HG03103 (cell line): ENCODE measurements around the gene SEZ6.

Experiments used
- ATAC-seq: cut with Tn5 transposase; IDR thresholded peaks from one replicate; pipeline ENCODE4 v1.9.1; 2021; ENCODE audit warnings: low read depth; ENCODE audit not compliant: unreplicated experiment

SEZ6 gene

DNA sequence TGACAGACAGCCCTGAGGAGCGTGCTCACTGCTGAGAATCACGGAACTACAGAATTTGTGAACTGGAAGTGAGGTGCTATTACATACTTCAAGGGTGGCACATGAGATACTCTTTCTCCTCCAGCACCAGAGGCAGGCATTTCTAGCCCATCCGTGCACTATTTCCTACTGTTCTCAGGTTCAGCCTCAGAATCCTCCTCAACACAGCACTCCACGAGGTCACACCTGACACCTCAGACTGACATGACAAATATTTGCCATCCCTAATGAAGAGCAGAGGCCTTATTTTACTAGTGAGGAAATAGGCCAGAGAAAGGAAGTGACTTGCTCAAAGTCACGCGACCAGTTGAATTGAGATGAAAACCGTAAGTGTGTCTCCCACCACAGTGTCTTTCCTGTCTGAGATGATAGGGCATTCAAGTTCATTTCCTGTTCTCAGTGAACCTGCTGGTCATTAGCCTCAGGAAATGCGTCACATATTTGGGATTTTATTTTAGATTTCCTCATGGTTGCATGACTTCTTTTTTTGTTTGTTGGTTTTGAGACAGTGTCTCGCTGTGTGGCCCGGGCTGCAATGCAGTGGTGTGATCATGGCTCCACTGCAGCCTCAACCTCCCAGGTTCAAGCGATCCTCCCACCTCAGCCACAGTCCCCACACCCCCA lies 23.6 kb downstream of the SEZ6 start:
- ATAC-seq: no peak

DNA sequence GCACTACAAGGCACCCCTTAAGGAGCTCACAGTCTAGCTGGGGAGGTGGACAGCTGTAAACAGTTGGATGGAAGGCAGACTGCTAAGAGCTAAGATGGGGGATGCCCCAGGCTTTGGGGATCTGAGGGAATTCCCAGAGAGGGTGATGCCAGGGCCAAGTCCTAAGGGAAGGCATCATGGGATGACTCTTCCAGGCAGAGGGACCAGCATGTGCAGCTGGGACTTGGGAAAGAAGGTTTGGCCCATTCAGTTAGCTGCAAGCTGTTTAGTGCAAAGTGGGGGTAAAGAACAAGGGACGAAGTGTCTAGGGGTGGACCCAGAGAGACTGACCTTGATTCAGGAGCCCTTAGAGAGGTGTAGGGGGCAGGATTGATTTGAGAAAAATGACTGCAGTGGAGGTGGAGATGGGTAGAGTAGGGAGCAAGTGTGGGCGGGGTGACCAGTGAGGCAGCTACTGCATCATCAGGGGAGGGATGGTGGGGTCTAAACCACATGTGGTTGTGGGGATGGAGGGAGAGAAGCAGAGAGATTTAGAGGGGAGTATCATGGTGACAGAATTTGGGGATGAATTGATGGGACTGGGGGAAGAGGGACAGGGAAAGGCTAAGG lies 27.4 kb downstream of the SEZ6 start:
- ATAC-seq: no peak

DNA sequence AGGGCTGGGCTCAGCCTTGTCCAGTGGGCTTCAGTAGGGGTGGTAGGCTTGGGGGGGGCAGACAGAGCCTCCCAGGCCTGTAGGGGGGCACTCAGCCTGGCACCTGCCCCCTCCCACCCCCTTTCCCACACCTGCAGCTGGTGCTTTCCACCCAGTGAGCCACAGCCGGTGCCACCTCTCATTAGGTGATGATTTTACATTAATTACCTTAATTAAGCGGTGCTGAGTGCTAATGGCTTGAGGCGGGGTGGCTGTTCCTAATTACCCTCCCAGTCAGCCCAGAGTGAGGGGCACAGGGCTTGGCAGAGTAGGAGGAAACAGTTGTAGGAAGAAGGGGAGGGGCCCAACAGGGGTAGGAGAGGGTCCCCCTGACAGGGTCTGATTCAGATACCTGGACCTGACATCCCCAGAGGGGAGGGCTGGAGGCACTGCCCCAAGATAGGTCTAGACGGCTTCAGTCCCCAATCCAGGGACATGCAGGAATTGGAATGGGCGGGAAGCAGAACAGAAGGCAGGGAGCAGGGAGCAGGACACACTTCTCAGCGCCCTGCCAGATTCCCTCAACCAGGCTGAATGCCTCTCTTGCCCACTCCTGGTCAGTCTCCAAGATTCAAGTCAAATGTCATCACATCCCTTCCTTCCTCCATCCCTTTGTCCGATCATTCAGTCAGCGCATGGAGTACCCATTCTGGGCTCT lies 28.0 kb downstream of the SEZ6 start:
- ATAC-seq: no peak

DNA sequence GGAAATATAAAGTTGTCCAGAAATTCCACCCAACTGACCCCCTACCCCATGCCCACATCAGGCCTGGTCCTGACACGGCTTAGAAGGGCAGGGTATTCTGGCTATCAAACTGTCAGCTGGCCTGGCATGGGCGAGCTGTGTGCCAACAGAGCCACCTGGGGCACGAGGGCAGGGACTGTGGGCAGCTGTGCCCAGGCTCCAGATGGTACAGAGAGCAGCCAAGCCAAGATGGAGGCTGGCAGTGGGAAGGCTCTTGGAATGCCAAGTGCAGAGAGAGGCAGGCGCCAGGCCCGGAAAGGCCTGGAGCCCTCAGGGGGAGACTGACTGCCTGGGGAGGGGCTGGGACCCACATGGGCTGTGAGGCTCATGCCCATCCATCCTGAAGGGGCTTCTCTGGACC lies 30.2 kb downstream of the SEZ6 start:
- no peak for ATAC-seq

DNA sequence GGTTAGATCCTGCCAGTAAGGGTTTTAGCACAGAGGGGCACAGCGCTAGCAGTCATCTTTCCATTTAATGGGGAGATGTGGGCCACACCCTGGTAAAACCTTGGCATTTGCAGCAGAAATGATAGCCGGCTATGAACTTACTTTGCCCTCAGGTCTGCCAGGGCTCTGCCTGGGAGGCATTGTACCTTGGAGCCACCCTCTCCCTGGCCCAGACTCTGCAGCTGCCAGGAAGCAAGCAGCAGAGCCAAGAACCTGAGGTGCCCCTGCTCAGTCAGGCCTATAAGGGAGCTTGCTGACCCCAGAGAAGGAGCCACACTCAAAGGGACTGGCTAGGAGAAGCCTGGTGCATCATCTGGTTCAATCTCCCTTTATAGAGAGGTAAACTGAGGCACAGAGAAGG lies 30.8 kb downstream of the SEZ6 start:
- ATAC-seq: no peak

DNA sequence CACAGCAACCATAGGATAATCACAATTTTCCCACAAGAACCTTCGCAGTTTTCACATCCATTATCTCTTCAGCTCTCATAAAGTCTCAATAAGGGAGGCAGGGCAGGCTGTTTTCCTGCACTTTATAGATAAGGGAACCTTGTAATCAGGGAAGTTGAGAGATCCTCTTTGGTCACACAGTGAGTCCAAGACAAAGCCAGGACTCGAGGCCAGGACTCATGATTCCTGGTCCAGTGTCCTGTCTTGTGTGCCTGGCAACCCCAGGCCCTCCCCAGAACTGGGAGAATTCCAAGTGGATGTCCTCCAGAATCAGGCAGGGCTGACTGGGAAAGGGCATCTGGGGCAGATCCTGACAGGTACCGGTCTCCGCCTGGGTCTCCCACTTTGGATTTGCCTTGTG lies 31.4 kb downstream of the SEZ6 start:
- no peak for ATAC-seq

DNA sequence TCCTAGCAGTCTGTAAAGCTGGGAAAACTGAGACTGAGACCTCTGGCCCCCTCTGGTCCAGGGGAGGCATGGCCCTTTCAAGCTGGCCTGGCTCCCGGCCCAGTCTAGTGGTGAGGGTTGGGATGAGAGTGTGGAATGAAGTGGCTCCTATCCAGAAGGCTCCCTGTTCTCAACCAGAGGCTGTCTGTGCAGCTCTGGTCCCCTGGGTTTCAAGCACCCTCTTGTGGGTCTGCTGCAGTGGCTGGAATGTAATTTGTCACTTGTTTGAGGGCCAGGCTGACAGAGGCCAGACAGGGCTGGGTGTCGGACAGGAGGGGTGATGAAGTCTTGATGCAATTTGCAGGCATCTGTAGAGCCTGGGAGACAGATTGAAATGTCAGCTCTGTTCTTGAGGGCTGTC lies 32.4 kb downstream of the SEZ6 start:
- ATAC-seq: no peak

DNA sequence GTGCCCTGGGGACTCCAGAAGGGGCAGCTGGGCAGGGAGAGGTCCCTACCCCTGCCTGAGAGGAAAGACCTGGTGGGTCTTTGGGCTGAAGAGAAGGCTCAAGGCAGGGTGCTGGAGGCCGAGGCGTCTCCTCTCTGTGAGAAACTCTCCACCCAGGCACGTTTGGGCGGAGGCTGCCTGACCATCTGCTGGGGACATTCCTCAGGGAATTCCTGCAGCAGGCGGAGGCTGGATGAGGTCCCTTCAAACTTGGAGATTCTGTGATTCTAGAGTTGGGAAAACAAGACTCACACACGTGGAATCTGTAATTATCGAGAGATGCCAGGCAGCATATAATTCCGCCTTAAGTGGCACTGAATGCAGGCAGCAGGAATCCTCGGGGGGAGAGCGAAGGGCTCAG lies 33.4 kb downstream of the SEZ6 start:
- no peak for ATAC-seq

DNA sequence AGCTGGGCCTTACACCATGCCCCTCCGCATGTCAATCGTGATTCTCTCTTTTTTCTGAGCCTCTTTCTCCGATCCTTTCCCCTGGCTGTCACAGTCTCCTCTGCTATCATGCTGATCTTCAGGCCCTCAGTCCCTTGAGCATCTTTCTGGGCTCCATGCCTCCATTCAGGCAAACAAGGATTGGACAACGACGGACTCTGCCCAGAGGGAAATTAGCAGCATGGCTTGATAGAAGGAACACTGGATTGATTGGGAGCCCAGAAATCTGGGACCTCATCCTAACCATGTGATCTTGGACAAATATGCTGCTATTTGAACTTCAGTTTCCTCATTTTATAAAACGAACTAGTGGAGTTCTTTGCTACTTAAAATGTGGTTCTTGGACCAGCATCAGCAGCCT lies 35.0 kb downstream of the SEZ6 start:
- no peak for ATAC-seq

DNA sequence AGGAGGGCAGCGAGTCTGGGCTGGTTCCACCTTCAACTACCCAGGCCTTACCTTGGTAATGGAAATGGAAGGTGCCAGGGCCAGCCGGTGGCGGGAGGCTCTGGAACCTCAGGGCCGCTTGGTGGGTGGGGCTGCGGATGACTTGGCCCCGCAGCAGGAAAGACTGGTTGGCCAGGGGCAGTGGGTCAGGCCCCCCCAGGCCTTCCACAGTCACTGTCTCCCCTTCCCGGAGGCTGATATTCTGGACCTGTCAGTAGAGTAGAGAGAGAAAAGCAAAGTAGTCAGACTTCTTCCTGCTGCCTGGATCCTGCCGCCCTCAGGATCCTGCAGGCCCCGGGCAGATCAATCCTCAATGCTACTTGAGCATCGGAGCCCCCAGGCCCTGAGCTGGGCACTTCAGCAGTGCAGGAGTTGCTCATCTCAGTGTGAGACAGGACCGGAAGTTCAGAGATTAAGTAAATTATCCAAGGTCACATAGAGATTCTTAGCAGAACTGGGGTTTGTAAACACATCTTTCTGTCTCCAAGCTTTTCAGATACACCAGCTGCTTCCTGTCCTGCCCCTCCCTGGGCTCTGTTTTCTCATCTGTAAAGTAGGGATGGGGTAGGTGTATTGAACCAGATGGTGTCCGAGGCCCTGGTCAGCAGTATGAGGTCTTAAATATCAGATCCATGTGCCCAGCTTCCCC lies 36.0 kb downstream of the SEZ6 start:
- no peak for ATAC-seq

DNA sequence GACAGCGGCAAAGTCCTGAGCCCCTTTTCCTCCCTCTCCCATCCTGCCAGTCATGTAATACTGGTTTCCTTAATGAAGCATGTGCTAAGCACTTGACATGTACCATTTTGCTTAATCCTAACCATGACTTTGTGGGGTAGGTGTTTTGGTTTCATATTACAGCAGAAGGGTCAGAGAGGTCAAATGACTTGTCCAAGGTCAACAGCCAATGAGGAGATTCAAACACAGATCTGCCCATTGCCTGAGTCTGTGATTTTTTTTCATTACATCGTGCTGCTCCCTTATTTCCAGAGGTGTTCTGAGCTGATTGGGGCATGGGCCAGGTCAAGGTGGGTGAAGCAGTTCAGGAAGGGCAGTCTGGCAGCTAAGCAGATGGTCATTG lies 36.9 kb downstream of the SEZ6 start:
- no peak for ATAC-seq

DNA sequence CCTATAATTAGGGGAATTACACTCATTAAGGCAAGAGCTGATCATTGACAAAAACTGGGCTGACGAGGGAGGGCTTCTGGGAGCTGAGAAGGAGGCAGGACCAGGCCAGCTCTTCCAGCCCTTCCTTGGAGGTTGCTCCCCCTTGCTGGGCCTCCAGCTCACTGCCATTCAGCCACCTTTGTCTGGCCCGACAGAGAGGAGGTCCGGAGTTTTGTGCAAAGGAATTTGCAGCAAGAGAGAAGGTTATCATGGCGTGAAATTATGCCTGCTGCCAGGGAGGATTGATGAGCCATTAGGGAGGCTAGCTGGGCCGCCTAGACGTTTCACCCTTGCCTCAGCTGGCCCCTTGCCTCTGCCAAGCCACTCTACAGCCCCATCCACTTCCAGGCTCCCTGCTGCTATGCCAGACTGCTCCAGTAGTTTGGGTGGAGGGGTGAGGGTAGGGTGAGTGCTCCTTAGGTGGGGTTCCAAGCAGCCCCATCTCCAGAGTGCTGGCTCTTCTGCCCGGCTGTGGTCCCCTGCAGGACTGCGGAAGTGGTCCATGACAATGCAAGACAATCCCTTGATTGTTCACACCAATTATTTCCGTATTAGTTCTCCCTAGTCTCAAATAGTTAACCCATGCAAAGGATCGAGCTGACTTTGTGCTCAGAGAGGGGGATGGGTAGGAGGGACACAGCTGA lies 37.5 kb downstream of the SEZ6 start:
- ATAC-seq: no peak

DNA sequence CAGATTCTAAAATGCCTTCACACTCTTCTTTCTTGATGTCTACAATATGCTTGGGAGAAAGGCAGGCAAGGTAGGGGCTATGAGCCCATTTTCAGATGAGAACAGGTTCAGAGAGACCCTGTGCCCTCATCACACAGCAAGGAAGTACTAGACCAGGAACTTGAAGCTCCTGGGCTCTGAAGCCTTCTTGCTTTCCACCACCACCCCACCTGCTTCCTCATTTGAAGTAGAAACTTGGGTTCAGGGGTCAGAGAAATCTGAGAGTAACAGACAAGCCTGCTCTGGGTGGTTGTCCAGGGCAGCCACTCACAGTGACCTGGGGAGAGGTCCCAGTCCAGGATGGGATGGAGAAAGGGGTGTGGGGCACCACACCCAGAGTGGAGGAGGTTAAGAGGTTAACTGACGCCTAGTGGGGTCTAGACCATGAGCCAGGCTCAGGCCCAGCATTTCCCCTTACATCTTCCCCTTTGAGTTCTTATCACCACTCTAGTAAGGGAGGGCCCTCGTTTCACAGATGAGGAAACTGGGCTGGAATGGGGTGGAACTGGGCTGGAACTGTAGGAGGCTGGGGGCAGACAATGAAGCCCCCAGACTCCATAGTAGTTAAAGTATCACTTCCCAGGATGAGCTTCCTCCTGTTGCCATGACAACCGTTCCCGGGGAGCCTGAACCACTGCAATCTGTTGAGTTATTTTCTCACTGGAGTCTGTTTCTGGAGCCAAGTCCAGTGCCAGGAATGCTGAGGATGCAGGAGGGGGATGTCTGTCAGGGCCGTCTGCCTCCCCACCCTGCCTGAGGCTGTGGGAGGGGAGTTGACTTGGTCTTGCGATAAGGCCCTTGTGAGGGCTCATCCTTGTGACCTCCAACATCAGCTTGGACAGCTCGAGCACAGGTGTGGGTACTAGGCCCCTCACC lies 38.4 kb downstream of the SEZ6 start:
- no peak for ATAC-seq

DNA sequence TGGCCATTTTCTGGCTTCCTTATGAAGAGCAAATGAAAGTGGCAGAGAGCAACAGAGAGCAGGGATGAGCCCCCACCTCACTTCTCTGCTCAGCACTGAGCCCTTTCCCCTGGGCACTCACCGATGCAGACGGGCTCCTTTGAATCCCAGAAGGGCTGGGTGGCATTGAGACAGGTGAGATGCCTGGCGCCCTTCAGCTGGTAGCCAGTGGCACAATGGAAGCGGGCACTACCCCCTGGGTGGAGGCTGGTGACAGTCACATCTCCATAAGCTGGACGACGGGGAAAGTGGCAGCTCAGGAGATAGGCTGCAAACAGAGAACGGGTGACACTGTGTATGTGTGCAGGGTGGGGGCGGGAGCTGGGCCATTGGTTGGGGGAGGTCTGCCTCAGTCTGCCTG lies 42.0 kb downstream of the SEZ6 start:
- no peak for ATAC-seq

DNA sequence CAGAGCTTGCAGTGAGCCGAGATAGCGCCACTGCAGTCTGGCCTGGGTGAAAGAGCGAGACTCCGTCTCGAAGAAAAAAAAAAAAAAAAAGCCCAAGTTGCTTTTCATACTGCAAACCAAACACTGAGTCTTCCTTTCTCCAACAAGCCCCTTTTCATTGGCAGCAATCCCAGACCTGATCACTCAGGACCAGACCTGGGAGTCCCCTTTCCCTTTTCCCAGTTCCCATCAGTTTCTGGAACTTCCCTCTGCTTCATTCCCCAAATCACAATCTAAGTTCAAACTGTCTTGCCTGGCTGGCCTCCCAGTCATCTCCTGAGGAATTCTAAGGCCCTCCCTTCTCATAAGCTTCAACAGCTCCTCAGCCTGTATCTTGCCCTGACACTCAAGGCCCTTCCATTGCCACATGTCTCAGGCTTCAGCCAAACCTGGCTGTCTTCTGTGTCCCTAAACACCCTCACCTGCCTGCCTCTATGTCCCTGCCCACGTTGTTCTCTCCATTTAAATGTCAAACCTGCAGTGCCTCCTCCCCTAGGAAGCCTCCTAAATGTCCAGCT lies 42.7 kb downstream of the SEZ6 start:
- no peak for ATAC-seq

DNA sequence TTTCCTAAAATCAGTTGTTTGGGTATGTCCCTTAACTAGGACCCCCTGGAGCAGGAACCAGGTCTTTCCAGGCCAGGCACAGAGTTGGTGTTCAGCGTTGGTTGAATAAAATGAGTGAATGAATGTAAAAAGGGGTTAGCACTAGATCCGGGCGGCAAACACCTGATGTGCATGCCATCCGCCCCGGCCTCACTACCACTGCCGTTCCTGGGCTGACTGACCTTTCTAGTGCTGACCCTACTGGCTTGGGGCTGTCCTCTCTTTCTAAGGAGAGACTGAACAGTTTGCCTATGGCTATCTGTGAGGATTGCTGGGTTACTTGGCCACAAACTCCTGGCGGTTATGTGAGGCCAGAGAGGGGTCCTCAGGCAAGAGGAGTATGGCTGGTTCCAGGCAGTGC lies 44.4 kb downstream of the SEZ6 start:
- ATAC-seq: no peak

DNA sequence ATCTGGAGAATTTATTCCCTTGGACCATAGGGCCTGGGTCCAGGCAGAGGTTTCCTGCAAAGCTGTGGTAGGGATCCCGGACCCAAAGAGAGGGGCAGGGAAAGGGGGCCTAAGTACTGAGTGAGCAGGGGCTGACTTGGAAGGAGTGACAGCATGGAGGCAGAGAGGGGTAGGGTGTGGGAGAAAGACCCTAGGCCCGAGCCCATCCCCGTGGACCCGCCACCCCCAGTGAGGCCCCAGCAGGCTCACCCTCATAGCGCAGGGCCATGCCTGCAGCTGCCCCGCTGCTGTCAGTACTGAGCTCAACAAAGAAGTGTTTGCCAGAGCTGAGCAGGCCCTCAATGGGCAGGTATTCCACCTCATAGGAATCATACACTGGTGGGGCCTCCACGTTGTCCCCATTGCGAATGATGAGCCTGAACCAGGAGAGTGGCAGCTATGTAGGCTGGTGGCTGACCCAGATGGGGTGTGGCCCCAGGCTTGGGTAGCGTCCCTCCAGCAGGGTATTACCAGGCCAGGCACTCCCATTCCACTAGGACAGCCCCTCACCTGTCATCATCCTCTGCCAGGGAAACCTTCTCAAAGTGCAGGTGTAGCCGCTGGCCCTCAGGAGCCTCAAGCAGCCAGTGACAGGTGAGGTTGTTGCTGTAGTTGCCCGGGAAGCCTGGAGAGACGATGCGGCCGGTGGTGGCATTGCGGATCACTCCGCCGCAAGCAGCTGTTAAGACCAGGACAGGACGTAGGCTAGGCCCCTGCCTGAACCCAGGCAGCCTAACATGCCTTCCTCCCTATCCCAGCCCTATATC lies 45.4 kb downstream of the SEZ6 start:
- ATAC-seq: no peak

DNA sequence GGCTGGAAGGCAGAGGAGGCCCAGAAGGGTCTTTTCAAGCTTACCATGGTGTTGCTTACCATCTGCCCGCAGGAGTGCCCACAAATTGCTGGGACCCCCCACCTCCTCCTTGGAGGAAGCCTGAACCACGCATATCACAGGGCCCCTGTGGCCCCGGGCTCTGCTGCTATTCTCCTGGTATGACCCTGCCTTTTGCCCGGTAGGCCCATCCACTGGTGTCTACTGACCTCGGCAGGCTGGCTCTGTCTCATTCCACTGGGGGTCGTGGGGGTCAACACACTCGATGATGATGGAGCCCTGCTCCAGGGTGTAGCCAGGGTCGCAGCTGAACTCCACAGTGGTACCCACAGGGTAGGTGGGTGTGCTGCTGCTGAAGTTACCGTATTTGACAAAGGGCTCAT lies 46.4 kb downstream of the SEZ6 start:
- no peak for ATAC-seq
